Fibroblast of the conjunctiva (primary cell): ENCODE results near the gene L1TD1.
"Not testable (repeated sequence)": the region's sequence is repeated elsewhere in the genome, so short reads cannot be mapped to it uniquely, and the experiment has no call there.

Source experiments
- DNase-seq: peaks from one replicate; pipeline ENCODE4 v3.0.0-alpha.2; 2010; ENCODE audit warnings: low read depth

Gene L1TD1

GRCh38 chr1:62194651-62195544 lies at the start of gene L1TD1:
L1TD1 (plus strand) TSS chr1:62194849; CDS start chr1:62206629, 11,780 bp downstream.
- no peak for DNase-seq

GRCh38 chr1:62159940-62160348 lies 34.7 kb upstream of the L1TD1 start:
- no peak for DNase-seq

GRCh38 chr1:62161711-62162110 lies 32.9 kb upstream of the L1TD1 start:
- DNase-seq: no peak

- DNase-seq: not testable (repeated sequence)
Observed at GRCh38 chr1:62170380-62170779, 24.3 kb upstream of the L1TD1 start.

- peak; percentile 37 for DNase-seq
Observed at GRCh38 chr1:62175568-62176179, 19.0 kb upstream of the L1TD1 start.

- no peak for DNase-seq
Observed at GRCh38 chr1:62176597-62177312, 17.9 kb upstream of the L1TD1 start.

- DNase-seq: no peak
Observed at GRCh38 chr1:62177621-62178020, 17.0 kb upstream of the L1TD1 start.

- no peak for DNase-seq
Observed at GRCh38 chr1:62178372-62178771, 16.3 kb upstream of the L1TD1 start.

GRCh38 chr1:62180054-62180453 lies 14.6 kb upstream of the L1TD1 start:
- DNase-seq: not testable (repeated sequence)

- DNase-seq: no peak
Observed at GRCh38 chr1:62180639-62181038, 14.0 kb upstream of the L1TD1 start.

- DNase-seq: no peak
Observed at GRCh38 chr1:62181532-62181931, 13.1 kb upstream of the L1TD1 start.

GRCh38 chr1:62182157-62182556 lies 12.5 kb upstream of the L1TD1 start:
- not testable (repeated sequence) for DNase-seq

GRCh38 chr1:62183164-62184020 lies 11.3 kb upstream of the L1TD1 start:
- DNase-seq: not testable (repeated sequence)

- DNase-seq: no peak
Observed at GRCh38 chr1:62184336-62184735, 10.3 kb upstream of the L1TD1 start.

- DNase-seq: not testable (repeated sequence)
Observed at GRCh38 chr1:62185233-62185632, 9.4 kb upstream of the L1TD1 start.

GRCh38 chr1:62185677-62186076 lies 9.0 kb upstream of the L1TD1 start:
- DNase-seq: no peak

GRCh38 chr1:62187548-62187947 lies 7.1 kb upstream of the L1TD1 start:
- DNase-seq: no peak

- DNase-seq: no peak
Observed at GRCh38 chr1:62188111-62188510, 6.5 kb upstream of the L1TD1 start.

- no peak for DNase-seq
Observed at GRCh38 chr1:62196086-62196690, 1.5 kb downstream of the L1TD1 start.

GRCh38 chr1:62198069-62198780 lies 3.6 kb downstream of the L1TD1 start:
- DNase-seq: no peak

GRCh38 chr1:62198781-62199125 lies 4.1 kb downstream of the L1TD1 start:
- no peak for DNase-seq
